ENCODE data around the gene FAXDC2.
A peak's percentile ranks its signal among the peaks of the same experiment; 100 is the strongest.
"Not testable (repeated sequence)": the region's sequence is repeated elsewhere in the genome, so short reads cannot be mapped to it uniquely, and the experiment has no call there.

FAXDC2 gene

GRCh38 chr5:154829589-154830218 lies 20.7 kb downstream of the FAXDC2 start:
- DNase-seq = no peak

GRCh38 chr5:154829181-154829588 lies 21.2 kb downstream of the FAXDC2 start:
- DNase-seq = peak; percentile 7

GRCh38 chr5:154824070-154824469 lies 26.3 kb downstream of the FAXDC2 start:
- no peak for DNase-seq

GRCh38 chr5:154823605-154824004 lies 26.8 kb downstream of the FAXDC2 start:
- no peak for DNase-seq

- not testable (repeated sequence) for DNase-seq
Measured at GRCh38 chr5:154822896-154823295, 27.5 kb downstream of the FAXDC2 start.

- no peak for DNase-seq
Measured at GRCh38 chr5:154820383-154820782, 30.0 kb downstream of the FAXDC2 start.

- DNase-seq = no peak
Measured at GRCh38 chr5:154819546-154819945, 30.9 kb downstream of the FAXDC2 start.

- no peak for DNase-seq
Measured at GRCh38 chr5:154818471-154819116, 31.8 kb downstream of the FAXDC2 start.

GRCh38 chr5:154817815-154818214 lies 32.6 kb downstream of the FAXDC2 start:
- DNase-seq = no peak

- no peak for DNase-seq
Measured at GRCh38 chr5:154816891-154817492, 33.4 kb downstream of the FAXDC2 start.

GRCh38 chr5:154815684-154816247 lies 34.6 kb downstream of the FAXDC2 start:
- DNase-seq = no peak

- DNase-seq = no peak
Measured at GRCh38 chr5:154815025-154815424, 35.4 kb downstream of the FAXDC2 start.

GRCh38 chr5:154813736-154814135 lies 36.7 kb downstream of the FAXDC2 start:
- no peak for DNase-seq

GRCh38 chr5:154813158-154813557 lies 37.2 kb downstream of the FAXDC2 start:
- DNase-seq = no peak

- peak; percentile 31 for DNase-seq
Measured at GRCh38 chr5:154811653-154812465, 38.5 kb downstream of the FAXDC2 start.

GRCh38 chr5:154811239-154811638 lies 39.2 kb downstream of the FAXDC2 start:
- no peak for DNase-seq

- no peak for DNase-seq
Measured at GRCh38 chr5:154806176-154806575, 44.2 kb downstream of the FAXDC2 start.

GRCh38 chr5:154802050-154802449 lies 48.4 kb downstream of the FAXDC2 start:
- DNase-seq = no peak

GRCh38 chr5:154801083-154801482 lies 49.3 kb downstream of the FAXDC2 start:
- no peak for DNase-seq

- DNase-seq = no peak
Measured at GRCh38 chr5:154800582-154800981, 49.8 kb downstream of the FAXDC2 start.

GRCh38 chr5:154797762-154798161 lies 52.6 kb downstream of the FAXDC2 start:
- DNase-seq = no peak

- no peak for DNase-seq
Measured at GRCh38 chr5:154795235-154795596, 55.2 kb downstream of the FAXDC2 start.

- DNase-seq = no peak
Measured at GRCh38 chr5:154794525-154795234, 55.7 kb downstream of the FAXDC2 start.
